NOMO-1 treated with dmso at 0.1 percent for 144 hours (cell line): ENCODE data around the gene RILPL2.
"Not testable (repeated sequence)": the region's sequence is repeated elsewhere in the genome, so short reads cannot be mapped to it uniquely, and the experiment has no call there.

Source experiments
- DNase-seq: peaks from one replicate; lab custom pipeline; 2025; ENCODE audit not compliant: unreplicated experiment; lab: John Stamatoyannopoulos, UW

The RILPL2 gene

DNA sequence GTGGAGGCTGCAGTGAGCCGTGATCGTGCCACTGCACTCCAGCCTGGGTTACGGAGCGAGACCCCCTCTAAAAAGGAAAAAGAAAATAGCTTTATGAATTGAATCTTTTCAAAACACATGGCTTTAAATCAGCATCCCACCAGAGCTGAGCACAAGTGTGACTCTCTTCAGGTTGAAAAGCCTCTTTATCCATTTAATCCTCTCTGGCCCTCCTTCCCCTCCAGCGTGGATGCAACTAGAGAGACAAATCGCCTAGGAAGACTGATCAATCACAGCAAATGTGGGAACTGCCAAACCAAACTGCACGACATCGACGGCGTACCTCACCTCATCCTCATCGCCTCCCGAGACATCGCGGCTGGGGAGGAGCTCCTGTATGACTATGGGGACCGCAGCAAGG, 29.2 kb downstream of the RILPL2 start:
- DNase-seq, result not testable (repeated sequence)

DNA sequence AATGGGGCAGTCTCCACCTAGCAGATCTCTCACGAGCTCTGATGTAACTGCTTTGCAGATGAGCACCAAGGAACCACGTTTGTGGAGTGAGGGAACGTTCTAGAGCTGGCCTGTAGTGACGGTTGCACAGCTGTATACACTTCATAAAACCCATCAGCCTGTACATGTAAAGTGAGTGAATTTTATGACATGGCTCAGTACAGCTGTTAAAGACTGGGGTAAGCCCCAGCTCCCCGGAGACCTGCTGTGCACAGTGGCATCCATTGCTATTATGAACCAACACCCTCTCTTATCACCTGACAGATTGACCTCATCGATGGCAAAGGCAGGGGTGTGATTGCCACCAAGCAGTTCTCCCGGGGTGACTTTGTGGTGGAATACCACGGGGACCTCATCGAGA, 31.9 kb downstream of the RILPL2 start:
- no peak for DNase-seq

DNA sequence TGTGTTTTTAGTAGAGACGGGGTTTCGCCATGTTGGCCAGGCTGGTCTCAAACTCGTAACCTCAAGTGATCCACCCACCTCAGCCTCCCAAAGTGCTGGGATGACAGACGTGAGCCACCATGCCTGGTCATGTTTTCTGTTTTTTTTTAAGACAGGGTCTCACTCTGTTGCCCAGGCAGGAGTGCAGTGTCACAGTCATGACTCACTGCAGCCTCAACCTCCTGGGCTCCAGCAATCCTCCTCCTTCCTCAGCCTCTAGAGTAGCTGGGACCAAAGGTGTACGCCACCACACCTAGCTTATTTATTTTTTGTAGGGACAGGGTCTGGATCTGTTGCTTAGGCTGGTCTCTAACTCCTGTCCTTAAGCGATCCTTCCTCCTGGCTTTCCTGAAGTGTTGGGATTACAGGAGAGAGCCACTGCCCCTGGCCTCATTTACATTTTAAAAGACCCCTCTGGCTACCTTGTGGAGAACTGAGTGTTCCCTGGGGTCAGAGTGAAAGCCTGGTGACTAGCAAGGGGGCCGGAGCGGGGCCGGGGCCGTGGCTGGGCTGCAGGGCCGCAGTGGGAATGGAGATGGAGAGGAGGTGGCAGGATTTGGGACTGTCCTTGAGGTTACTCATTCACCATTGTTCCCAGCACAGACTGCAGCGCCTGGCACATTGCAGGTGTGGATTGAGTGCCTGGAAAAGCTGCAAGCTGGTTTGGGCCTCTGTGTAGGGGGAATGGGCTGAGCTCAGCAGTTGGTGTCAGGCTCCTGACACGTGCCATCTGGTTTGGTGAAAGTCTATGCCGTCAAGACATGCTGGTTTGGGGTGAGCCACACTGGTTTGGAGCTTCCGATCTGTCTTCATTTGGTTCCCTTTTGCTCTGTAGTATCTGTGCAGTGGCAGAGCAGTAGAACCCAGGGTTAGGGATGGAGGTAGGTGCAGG, 34.5 kb downstream of the RILPL2 start:
- DNase-seq, result no peak

DNA sequence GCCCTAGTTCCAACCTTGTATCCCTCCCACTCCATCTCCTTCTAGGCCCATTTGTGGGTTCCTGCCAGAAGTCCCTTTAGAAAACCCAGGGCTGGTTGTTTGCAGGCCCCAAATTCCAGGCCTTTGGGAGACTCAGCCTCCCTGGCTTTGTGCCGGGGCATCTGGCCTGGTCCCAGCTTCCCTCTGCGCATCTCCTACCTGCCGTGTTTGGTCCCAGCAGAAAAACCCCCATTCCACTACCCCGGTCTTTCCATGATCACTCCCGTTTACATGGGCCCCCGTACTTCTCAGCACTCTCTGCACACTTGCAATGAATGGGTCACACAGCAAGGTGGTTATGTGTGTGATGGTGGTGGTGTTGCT, 37.2 kb downstream of the RILPL2 start:
- no peak for DNase-seq

DNA sequence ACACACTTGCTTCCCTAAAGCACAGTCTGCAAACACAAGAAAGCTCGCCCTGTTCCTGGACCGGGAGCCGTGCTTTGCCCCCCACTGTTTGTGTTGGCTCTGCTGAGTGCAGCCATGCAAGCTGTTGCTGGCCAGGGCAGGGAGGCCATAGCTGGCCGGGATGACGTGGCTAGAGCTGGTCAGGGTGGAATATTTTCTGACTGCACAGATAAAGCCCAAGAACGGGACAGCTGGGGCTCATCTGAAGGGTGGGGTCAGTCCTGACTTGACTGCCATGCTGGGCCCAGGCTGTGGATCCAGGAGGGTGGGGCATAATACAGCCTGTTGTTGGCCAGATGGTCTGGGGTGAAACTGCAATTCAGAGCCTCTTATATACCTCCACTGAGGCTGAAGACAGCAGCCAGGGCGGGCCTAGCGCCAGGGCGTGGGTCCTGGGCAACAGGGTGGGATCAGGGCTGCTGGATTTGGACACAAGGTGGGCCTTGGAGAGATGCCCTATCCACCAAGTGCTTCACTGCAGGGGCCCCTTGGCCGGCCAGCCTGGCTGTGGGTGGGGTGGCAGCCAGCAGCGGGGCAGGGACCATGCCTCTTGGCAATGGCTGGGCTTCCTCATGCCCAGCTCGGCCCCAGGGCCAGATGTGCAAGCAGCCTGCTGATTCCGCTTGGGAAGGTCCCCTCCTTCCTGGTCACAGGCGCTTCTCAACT, 37.8 kb downstream of the RILPL2 start:
- no peak for DNase-seq

DNA sequence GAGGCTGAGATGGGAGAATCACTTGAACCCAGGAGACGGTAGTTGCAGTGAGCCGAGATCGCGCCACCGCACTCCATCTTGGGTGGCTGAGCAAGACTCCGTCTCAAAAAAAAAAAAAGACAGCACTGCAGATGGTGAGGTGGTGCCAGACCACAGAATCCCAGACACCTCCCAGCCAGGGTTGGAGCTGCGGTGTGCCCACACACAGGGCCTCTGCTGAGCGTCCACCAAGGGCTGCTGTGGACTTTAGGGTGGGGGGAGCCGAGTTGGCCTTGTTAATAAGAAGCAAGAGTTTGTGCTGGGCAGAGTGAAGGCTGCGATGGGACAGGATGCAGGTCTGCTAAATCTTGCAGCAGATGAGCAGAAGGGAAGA, 38.3 kb downstream of the RILPL2 start:
- no peak for DNase-seq

DNA sequence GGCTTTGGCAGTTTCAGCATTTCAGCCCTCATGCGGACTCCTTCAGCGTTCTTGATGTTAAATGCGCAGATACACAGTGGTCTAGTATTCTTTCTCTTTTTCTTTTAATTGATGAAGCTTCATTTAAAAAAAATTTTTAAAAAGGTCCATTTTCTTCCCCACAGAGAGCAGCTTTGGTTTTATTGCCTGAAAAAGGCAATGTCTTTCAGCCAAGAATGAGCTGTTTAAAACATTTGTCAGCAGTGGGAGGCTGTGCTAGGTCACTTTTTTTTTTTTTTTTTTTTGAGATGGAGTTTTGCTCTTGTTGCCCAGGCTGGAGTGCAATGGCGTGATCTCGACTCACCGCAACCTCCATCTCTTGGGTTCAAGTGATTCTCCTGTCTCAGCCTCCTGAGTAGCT, 39.1 kb downstream of the RILPL2 start:
- no peak for DNase-seq

DNA sequence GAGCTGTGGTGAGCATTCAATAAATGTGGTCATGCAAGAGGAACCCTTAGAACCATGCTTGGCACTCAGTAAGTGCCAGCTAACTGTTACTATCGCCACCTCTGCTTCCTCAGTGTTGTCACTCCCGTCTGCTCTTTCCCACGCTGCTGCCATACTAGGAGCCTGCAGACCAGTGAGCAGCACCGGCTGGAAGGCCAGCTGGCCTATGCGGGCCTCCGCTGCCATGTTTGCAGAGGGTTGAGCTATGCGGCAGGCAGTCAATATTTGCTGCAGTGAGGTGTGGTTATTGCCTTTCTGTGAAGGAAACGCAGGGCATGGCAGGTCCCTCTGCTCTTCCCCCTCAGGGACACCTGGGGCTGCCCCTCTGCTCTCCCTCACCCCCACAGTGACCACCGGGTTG, 39.5 kb downstream of the RILPL2 start:
- no peak for DNase-seq

DNA sequence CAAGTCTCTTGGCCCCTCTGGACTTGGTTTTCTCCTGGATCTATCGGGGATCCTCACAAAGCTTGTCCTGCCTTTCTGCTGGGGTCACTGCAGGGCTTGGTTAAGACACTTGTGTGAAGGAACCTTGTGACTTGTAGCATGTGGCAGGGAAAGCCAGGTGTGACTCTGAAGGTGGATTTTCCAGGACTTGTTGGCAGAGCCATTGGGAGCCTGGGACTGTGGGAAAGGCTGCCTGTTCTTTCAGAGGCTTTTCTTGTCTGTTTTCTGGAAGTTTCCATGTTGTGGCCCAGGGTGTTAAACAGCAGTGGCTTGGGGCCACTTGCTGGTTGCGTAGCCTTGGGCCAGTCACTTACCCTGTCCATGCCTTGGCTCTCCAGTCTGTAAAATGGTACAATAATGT, 39.9 kb downstream of the RILPL2 start:
- DNase-seq, result no peak

DNA sequence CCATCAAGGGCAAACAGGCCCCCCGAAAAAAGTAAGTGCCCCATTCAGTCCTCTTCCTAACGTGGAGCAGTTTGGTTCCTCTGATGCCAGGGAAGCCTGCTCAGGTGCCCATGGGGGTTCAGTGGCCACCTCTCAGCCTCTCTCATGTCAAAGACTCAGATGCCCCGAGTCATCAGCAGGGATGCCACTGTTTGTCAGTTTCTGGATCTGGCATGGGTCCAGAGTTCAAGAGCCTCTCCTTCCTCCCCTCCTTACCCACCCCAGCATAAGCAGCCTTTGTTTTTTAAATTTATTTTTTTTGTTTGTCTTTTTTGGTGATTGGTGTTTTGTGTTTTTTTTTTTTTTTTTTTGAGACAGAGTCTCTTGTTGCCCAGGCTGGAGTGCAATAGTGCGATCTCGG, 41.2 kb downstream of the RILPL2 start:
- no peak for DNase-seq

DNA sequence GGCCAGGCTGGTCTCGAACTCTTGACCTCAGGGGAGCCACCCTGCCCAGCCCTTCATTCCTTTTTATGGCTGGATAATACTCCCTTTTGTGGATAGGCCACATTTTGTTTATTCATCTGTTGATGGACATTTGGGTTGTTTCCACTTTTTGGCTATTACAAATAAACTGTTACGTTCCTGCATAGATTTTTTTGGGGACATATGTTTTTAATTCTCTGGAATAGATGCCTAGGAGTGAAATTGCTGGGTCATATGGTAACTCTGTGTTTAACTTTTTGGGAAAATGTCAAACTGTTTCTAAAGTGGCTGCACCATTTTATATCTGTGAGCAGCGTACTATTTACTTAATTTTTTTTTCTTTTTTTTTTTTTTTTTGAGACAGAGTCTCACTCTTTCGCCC, 42.7 kb downstream of the RILPL2 start:
- no peak for DNase-seq

DNA sequence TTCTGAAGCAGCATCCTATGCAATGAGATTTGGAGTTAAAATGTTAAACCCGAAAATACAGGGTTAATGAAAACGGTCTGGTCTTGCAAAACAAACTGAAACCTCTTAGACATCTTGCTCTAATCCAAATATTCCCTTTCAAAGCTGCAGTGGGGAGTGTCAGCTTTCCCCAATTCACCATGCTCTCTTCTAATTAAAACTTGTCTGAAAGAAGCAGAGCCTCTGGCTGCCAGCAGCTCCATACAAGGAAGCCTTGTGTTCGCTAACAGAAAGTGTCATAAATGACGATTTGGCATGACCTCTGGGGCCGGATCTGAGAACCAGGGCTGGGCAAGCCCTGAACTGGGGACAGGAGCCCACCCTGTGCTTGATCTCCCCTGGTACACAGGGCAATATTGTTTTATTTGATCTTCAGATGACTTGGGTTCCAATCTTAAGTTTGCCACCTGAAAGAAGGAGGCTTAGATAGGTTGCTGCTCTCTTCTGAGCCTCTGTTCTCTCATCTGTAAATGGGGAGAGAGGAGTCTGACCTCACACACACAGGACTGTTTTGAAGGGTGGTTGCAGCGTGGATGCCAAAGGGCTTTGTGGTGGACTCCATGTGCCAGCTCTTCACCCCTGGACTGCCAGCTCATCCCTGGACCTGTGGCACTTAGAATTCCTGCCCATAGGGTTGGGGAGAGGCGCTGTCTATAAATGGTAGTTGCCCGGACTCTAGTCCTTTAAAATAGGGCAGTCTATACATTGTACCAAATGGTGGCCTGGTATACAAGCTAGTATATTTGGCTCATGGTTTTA, 44.7 kb downstream of the RILPL2 start:
- DNase-seq, result no peak

DNA sequence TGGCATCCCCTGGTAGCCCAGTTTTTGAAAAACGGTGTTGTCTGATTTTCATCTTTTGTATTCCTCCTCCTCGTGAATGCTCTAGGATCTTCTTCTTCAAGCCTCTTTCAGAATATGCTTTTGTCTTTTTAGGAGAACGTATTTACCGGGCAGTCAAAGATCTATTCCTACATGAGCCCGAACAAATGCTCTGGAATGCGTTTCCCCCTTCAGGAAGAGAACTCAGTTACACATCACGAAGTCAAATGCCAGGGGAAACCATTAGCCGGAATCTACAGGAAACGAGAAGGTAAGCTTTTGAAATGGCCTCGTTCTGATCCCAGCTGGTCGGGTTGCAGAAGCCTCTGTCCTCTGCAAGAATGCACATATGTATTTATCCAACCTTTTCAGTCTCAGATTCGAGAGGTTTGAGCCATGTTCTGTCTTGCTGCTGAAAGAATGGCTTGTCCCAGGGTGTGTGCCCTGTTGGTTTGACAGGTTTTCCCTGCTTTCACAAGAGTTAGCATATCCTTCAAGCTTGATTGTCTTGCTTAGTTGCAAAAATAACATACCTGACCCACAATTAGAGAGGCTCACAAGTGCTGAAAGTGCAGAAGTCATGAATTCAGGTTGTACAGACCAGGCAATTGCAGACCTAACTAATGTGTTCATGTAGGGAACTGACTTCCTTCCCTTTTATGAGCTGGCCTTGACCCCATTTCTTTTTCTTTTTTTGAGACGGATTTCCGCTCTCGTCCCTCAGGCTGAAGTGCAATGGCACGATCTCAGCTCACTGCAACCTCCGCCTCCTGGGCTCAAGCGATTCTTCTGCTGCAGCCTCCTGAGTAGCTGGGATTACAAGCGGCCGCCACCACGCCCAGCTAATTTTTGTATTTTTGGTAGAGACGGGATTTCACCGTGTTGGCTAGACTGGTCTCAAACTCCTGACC, 45.7 kb downstream of the RILPL2 start:
- DNase-seq, result no peak

DNA sequence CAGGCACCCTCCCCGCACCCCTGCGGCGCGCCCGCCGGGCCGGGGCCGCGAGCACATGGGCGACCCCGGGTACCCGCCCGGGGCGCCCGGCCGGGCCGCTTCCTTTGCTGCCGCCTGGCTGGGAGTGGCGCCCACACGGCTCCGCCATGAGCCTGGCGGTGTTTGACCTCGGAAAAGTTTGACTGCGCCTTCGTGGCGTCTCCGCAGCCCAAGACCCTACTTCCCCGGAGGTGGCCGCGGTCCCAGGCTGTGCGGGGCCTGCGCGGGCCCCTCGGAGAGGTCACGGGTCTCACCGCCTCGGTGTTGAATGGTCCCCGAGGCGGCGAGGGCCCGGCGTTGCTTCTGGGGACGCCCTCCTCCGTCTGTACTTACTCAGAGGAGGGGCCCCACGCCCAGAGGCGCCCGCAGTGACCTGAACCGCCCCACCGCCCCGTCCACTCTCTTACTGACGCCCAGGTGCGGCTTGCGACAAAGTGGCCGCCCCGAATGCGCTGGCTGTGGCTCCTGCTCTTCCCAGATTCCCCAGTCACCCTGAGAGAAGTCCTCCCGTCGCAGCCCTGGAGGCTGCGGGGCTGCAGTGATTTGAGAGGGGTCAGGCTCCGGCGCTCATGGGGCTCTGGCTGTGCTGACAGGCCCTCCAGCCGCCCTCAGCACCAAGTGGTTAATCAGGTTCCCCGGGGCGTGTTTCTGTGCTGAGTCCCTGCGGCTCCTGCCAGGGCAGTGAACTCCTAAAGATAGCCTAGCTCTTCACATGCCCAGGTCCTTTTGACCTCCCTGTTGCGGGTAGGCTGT, 46.7 kb downstream of the RILPL2 start:
- DNase-seq, result no peak

DNA sequence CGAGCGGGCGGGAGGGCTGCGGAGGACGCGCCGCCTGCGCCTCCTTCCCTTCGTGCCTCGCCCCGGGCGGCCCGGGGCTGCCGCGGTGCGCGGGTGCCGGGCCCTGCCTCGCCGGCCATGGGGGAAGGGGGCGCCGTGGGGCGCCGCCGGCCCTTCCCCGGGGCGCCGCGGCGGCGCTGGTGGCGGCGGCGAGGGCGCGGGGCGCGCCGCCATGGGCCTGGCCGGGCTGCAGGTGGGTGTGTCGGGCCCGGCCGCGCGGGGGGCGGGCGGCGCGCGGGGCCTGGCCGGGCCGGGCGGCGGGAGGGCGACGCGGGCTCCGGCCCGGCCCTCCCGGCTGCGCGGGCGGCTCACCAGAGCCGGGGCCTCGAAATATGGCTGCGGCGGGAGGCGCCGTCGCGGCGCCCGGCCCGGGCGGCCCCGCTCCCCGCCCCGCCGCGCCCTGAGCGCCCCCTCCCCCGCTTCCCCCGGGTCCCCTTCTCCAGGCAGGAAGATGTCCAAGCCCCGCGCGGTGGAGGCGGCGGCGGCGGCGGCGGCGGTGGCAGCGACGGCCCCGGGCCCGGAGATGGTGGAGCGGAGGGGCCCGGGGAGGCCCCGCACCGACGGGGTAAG, 47.4 kb downstream of the RILPL2 start:
- DNase-seq, result no peak

DNA sequence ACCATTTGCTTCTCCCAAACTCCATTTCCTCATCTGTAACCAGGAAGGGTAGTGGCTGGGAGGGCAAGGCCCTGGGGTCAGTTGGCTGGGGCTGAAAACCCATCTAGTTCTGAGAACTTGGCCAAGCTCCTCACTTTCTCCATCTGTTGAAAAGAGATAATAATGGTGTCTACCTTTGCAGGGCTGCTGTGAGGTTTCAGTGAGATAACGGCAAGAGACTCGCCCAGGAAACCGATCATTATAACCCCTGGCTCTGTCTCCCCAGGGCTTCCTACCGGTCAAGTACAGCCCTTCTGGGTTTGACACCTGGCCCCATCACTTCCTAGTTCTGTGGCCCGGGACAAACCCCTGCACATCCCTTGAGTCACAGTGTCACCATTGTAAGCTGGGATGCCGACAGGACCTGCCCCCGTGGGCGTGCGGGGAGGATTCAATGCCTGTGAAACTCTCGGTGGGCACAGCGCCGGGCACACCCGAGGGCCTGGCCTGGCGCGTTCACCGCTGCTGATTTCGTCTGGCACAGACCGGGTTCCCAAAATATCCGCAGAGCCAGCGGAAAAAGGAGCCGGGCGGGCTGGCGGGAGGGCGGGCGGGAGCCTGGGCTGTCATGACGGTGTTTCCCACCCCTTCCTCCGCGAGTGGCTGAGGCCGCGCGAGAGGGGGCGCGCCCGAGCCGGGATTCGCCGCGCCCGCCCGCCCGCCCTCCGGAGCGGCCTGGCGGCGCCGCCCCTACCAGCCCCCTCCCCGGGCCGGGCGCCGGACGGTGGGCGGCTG, 48.1 kb downstream of the RILPL2 start:
- peak; percentile 57 for DNase-seq

DNA sequence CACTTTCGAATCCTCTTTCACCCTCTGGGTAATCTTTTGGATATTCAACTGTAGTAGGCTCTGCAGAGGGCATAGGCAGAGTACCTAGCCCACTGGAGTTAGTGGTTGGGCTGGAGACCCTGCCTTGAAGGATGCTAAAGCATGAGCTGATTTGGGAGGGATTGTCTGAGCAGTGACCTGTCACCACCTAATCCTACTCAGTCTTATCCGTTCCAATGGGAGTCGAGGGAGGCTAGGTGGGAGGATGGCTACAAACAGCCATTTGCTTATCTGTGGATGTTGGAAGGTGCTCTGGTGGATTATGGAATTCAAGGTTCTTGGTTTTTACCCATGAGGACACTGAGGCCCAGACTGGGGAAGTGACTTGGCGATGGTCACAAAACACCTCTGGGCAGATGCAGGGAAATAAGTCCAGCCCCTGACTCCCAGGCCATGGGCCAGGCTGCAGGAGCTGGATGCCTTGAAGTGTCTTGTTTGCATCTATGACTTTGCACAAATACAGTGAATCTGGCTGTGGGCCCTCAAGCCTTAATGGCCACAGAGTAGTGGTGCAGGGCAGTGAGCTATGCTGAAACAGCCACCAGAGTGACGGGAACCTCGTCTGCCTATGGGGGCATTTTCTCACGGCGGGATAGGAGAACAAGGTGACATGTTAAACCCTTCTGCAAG, 48.8 kb downstream of the RILPL2 start:
- no peak for DNase-seq

DNA sequence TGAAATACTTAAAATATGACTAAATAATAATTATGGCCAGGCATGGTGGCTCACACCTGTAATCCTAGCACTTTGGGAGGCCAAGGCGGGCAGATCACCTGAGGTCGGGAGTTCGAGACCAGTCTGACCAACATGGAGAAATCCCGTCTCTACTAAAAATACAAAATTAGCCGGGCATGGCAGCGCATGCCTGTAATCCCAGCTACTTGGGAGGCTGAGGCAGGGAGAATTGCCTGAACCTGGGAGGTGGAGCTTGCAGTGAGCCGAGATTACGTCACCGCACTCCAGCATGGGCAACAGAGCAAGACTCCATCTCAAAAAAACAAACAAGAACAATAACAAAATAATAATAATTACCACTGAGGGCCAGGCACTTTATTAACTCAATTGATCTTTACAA, 50.9 kb downstream of the RILPL2 start:
- not testable (repeated sequence) for DNase-seq
